GM18519 (cell line): Measurements from ENCODE around the gene NFIL3.
"Not testable (repeated sequence)": the region's sequence is repeated elsewhere in the genome, so short reads cannot be mapped to it uniquely, and the experiment has no call there.

Experiments used
- ATAC-seq: cut with Tn5 transposase; IDR thresholded peaks from one replicate; pipeline ENCODE4 v1.9.1; 2021; ENCODE audit warnings: mild to moderate bottlenecking, moderate library complexity; ENCODE audit not compliant: unreplicated experiment, low FRiP score

NFIL3 gene

DNA sequence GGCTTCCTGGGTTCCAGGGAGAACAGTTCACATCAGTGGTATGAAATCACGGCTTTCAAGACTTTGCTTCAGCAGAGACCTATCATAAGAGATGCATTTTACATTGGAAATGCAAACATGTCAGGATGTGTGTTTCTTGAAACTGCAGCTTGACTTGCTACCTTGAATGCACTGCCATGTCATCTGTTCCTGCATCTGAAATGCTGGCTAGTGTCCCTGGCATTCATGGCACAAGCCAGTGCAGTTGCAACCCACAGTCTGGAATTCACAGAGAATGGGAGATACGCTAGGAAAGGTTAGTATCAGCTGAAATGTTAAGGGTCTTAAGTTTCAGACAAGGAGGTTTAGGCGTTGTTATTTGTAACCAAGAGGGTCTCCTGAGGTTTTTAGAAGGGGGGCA, 24.7 kb downstream of the NFIL3 start:
- no peak for ATAC-seq

DNA sequence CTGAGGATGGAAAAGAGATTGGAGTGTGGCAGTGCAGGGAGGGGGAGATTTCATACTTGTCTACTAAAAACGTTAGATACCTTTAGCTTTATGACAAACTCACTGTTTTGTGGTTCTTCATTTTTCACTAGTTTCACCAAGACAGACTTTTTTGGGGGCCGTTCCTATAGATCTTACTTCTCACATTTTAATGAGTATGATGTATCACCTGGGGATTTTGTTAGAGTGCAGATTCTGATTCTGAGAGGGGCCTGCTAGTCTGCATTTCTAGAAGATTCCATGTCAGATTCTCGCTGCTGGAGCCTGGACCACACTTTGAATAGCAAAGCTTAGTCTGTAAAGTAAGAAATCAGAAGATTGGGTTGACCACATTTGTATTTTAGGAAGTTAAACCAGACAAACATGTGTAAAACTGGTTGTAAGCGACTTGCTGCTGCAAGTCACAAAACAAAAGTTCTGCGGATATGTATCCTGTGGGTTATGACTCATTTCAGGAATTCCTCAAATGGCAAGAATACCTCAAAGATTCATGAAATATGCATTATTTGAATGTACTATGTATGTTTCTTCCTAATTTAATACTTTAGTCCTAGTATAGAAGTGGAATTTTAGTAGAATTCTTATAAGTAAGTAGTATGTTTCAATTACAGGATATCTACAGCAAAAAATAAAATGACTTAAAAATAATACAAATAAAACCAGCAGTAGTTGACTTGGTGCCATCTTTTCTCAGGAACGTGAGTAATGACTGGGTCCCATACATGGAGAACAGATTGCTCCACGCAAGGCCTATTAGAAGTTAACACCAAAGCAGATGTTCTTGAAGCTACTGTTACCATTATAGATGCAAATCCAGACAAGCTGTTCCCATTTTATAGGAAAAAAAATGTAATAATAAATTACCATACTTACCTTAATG, 27.8 kb downstream of the NFIL3 start:
- ATAC-seq = no peak

DNA sequence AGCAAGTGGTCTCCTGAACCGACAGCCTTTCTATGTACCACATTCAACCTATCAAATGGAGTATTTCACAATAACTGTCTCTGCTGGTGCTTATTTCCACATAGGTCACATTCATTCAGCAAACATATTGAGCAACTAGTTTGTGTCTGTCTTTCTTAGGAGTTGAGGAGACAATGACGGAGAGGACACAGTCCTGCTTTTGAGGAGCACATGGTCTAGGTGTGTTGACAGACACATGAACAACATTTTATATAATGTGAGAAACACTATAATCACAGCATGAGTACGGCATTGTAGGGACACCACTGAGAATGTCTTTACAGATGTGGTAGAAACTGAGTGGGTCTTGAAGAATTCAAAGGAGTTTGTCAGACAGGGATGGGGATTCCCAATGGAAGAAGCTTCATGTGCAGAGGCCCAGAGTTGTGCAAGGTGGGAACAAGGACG, 28.5 kb downstream of the NFIL3 start:
- no peak for ATAC-seq

- no peak for ATAC-seq
Observed at GRCh38 chr9:91393826-91394225, 29.8 kb downstream of the NFIL3 start.

GRCh38 chr9:91392435-91392834, 31.2 kb downstream of the NFIL3 start:
- ATAC-seq = no peak

DNA sequence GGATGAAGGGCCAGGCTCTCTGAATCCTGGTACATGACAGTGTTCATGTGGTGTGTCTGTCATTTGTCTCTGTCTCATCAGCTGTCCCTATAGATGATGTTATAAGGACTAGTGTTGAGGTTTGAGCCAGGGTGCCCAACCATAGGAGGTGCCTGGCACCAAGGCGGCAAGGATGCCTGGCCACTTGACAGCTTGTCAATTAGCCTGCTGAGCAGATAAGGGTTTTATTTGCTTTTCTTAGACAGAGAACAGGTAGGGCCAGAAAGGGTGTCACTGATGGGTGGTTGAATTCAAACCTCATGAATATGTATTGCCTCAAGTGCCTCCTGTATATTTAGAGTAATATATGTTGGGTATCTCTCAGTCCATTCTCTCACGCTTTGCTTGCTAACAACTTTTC, 31.8 kb downstream of the NFIL3 start:
- ATAC-seq = no peak

DNA sequence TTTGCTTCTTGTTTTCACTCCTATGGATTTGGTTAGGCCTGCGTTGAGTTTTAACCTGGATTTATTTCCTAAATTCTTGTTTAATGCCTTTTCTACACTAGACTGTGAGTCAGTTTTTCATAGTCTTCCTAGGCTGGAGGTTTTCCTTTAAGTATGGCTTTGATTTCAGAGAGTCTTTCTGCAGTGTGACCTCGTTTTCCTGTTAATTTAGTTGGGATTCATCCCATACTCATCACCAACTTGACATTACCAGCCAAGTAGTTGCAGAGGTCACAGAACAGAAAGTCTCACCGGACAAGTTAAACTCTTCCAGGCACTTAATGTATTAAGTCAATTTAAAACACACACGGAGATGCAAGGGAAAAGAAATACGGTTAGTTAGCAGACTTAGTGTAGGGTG, 32.2 kb downstream of the NFIL3 start:
- ATAC-seq = no peak

- ATAC-seq = not testable (repeated sequence)
Observed at GRCh38 chr9:91389686-91390085, 33.9 kb downstream of the NFIL3 start.

- no peak for ATAC-seq
Observed at GRCh38 chr9:91386765-91387164, 36.9 kb downstream of the NFIL3 start.

- ATAC-seq = no peak
Observed at GRCh38 chr9:91384954-91385353, 38.7 kb downstream of the NFIL3 start.

GRCh38 chr9:91383577-91383976, 40.1 kb downstream of the NFIL3 start:
- no peak for ATAC-seq

- ATAC-seq = no peak
Observed at GRCh38 chr9:91382298-91382697, 41.3 kb downstream of the NFIL3 start.

DNA sequence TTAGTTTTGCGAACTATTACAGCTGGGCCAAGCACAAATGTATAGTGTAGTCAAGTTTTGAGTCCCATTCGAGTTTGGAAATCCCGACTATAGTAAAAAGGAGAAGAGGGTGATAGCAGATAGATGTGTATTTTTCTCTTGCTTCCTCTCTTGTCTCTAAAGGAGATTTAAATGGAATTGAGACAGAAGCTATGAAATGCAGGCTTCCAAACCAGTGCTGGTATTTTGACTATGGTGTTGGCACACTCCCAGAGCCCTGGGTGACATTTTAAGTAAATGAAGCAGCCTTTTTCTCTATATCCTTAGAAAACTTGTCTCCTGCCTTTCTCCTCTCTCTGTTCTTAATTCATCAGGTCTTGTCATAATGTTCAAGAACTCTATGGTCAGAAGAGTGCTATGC, 44.2 kb downstream of the NFIL3 start:
- ATAC-seq = no peak

DNA sequence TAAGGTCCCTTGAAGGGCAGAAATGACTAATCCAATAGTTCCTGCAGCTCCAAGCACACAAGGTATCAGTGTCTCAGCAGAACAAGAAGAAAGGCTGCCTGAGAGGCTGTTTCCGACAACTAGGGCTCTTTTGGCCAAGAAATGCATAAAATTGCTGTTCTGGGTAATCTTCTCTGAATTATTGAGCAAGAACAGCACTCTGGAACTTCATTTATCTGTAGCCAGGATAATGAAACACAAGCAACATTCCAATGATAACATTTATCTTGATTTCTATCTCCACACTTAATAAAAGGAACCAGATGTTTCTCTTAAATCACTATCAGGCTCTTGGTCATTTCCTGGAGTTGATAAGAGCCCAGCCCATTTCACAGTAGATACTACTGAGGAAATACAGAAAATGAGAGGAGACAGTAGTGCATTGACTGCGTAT, 44.9 kb downstream of the NFIL3 start:
- no peak for ATAC-seq

DNA sequence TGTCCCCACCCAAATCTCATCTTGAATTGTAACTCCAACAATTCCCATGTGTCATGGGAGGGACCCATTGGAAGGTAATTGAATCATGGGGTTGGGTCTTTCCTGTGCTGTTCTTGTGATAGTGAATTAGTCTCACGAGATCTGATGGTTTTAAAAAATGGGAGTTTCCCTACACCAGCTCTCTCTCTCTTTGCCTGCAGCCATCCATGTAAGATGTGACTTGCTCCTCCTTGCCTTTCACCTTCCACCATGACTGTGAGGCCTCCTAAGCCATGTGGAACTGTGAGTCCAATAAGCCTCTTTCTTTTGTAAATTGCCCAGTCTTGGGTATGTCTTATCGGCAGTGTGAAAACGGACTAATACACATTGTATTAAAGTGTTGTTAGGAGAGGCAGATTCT, 45.6 kb downstream of the NFIL3 start:
- not testable (repeated sequence) for ATAC-seq

DNA sequence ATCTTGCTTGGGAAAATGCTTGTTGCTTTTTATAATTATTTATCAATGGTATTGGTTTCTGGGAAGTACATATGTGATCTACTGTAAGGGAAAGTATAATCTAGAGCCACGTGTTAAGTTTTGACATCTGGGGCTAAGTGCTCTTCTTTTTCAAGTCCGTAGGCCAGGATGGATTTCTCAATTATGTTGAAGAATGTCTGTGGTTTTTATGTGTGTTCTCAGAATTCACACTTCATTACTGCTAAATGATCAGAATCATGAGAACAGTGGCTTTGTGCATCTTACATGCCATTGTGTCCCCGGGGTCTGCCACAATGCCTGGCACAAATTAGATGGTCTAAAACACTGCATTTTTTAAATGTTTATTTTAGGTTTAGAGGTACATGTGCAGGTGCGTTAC, 47.4 kb downstream of the NFIL3 start:
- ATAC-seq = no peak

DNA sequence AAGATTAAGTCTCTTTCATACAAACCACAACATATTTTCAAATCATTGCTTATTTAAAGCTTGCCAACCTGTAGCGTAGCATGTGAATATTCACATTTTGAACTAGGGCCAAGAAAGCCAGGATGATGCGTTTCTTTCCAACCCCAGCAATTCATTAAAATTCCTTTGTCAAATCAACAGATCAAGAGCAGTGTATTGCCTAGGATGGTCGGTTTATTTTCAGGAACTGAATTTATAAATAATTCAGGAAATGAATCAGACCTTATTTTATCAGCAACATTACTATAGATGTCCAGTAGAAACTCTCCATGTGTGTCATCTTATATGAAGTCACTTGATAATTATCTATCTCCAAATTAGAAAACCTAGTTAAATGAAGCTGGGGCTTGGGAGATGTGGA, 48.7 kb downstream of the NFIL3 start:
- no peak for ATAC-seq

- ATAC-seq = no peak
Observed at GRCh38 chr9:91371894-91372293, 51.7 kb downstream of the NFIL3 start.

- not testable (repeated sequence) for ATAC-seq
Observed at GRCh38 chr9:91370006-91370405, 53.6 kb downstream of the NFIL3 start.

DNA sequence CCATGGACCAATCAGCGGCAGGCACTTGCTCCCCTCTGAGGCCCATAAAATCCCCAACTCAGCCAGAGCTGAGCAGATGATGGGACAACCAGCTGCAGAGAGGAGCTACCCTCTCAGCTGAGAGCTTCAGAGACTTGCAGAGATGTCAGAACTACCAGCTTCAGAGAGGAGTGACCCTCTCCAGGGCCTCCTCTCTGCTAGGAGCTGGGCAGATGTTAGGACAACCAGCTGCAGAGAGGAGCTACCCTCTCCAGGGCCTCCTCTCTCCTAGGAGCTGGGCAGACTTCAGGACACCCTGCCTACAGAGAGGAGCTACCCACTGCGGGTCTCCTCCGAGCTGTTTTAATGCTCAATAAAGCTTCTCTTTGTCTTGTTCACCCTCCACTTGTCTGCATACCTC, 58.9 kb downstream of the NFIL3 start:
- no peak for ATAC-seq

- ATAC-seq = no peak
Observed at GRCh38 chr9:91364005-91364404, 59.6 kb downstream of the NFIL3 start.

DNA sequence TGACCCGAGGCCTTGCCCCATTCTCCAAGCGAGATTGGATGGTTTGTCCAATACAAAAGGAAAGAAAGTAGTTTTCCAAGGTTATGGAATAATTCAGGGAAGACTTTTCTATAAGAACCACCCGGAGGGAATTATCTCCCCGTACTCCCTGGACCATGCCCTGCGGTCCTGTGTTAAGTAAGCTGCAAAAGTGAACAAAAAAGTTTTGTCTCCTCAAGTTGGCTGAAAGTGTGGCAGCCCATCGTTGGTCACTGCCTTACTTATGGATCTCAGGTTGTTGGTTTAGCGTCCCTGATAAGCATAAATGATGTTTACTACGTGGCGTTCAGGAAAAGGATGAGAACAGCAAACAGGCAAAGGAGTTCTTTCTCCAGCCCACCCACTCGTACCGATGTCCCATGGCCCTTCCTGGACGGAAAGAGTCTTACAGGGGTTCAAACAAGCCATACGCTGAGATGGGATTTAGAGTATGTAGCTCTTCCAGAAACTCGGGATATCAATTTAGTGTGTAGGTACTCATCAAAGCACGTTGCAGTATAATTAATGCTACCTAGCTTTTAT, 61.5 kb downstream of the NFIL3 start:
- no peak for ATAC-seq
